IPS-15b (cell line): ENCODE measurements around the gene CACNA1G.

Source experiments
- H3K27me3 ChIP-seq: one replicate; pipeline ENCODE4 v1.6.1; 2013; ENCODE audit warnings: low read length; ENCODE audit not compliant: control insufficient read depth, insufficient read depth
- H3K36me3 ChIP-seq: one replicate; pipeline ENCODE4 v1.6.1; 2013; ENCODE audit warnings: low read length; ENCODE audit not compliant: control insufficient read depth, insufficient read depth
- H3K4me1 ChIP-seq: one replicate; pipeline ENCODE4 v1.6.1; 2013; ENCODE audit warnings: mild to moderate bottlenecking, low read length; ENCODE audit not compliant: control insufficient read depth, insufficient read depth
- H3K4me3 ChIP-seq: one replicate; pipeline ENCODE4 v1.5.1; 2013; ENCODE audit warnings: low read depth, low read length
- H3K9ac ChIP-seq: one replicate; pipeline ENCODE4 v1.6.1; 2013; ENCODE audit warnings: low read depth, mild to moderate bottlenecking, low read length
- H3K9me3 ChIP-seq: one replicate; pipeline ENCODE4 v1.6.1; 2013; ENCODE audit warnings: mild to moderate bottlenecking, low read length; ENCODE audit not compliant: control insufficient read depth, insufficient read depth

The CACNA1G gene

GRCh38 chr17:50534979-50535326, 25.6 kb upstream of the CACNA1G start:
- Histone ChIP-seq H3K9ac (no peak overlapping the region), H3K36me3 (no peaks in the 10 kb centered on the region), H3K4me1 (peaks cover 12% of the 10 kb centered on the region), H3K27me3 (peaks cover 34% of the 10 kb centered on the region), H3K4me3 (no peak overlapping the region), H3K9me3 (no peaks in the 10 kb centered on the region)

- H3K4me1 ChIP-seq = peaks cover 15% of the 10 kb centered on the region
- H3K9me3 ChIP-seq = no peaks in the 10 kb centered on the region
- H3K4me3 ChIP-seq = no peak overlapping the region
- H3K36me3 ChIP-seq = no peaks in the 10 kb centered on the region
- H3K9ac ChIP-seq = no peak overlapping the region
- H3K27me3 ChIP-seq = peaks cover 34% of the 10 kb centered on the region
Observed at GRCh38 chr17:50535407-50535806, 25.1 kb upstream of the CACNA1G start.

DNA sequence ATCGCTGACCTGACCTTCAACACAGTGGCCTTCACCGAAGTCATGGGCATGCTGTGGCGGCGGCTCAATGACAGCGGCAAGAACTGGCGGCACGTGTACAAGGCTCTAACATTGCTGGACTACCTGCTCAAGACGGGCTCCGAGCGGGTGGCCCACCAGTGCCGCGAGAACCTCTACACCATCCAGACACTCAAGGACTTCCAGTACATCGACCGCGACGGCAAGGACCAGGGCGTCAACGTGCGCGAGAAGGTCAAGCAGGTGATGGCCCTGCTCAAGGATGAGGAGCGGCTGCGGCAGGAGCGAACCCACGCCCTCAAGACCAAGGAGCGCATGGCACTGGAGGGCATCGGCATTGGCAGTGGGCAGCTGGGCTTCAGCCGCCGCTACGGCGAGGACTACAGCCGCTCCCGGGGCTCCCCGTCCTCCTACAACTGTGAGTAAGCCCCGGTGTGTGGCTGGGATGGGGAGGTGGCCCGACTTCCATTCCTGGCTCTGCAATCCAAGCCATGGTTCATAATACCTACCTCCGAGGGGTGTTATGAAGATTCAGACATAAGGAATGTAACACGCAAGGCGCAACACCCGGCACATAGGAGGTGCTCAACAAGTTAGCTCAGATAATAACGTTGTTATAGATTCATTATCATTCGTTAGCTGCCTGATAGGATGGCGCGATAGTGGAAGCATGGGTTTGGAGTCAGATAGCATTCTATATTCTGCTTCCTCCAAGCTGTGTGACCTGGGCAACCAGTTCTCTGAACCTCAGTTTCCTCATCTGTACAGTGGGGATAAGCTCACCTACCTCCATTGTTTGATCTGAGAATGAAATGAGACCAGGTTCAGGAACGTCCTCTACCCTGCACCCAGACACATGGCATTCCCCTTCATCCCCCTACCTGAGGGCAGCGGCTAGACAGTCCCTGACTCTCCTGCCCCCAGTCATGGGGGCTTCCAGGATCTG, 23.6 kb upstream of the CACNA1G start:
- peaks cover 14% of the 10 kb centered on the region for H3K4me1 ChIP-seq
- H3K9ac ChIP-seq = no peak overlapping the region
- no peak overlapping the region for H3K4me3 ChIP-seq
- H3K36me3 ChIP-seq = no peaks in the 10 kb centered on the region
- peaks cover 34% of the 10 kb centered on the region for H3K27me3 ChIP-seq
- H3K9me3 ChIP-seq = no peaks in the 10 kb centered on the region

DNA sequence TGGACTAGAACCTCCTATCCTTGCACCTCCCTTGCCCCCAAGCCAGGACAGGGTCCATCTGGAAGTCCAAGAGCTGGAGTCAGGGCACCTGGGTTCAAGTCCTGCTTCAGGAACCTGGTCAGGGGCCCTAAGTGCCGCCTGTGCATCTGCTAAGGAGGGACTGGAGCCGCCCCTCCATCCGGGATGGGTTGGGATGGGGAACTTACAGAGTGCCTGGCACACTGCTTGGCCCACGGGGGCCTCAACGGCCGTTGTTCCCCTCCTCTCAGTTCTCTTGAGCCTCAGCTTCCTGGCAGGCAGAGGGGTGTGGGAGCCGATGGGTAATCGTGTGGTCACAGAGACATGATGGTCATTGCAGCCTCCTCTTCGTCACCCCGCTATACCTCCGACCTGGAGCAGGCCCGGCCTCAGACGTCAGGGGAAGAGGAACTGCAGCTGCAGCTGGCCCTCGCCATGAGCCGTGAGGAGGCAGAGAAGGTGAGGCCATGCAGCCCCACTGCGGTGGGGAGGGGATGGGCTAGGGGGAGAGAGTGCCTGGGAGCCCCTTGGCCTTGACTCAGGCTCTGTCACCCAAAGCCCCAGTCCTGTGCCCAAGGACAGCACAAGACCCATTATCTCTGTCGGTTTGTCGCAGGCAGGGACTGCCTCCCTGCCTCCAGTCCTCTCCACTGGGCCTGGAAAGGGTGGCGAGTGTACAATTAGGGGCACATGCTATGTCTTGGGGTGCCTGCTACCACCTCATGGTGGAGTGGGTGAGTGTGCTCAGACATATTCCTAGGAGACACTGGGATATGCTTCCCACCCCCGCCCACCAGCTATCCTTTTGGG, 22.6 kb upstream of the CACNA1G start:
- Histone ChIP-seq H3K27me3 (peaks cover 26% of the 10 kb centered on the region), H3K9ac (no peak overlapping the region), H3K4me1 (peaks cover 15% of the 10 kb centered on the region), H3K36me3 (no peaks in the 10 kb centered on the region), H3K9me3 (no peaks in the 10 kb centered on the region), H3K4me3 (no peak overlapping the region)

DNA sequence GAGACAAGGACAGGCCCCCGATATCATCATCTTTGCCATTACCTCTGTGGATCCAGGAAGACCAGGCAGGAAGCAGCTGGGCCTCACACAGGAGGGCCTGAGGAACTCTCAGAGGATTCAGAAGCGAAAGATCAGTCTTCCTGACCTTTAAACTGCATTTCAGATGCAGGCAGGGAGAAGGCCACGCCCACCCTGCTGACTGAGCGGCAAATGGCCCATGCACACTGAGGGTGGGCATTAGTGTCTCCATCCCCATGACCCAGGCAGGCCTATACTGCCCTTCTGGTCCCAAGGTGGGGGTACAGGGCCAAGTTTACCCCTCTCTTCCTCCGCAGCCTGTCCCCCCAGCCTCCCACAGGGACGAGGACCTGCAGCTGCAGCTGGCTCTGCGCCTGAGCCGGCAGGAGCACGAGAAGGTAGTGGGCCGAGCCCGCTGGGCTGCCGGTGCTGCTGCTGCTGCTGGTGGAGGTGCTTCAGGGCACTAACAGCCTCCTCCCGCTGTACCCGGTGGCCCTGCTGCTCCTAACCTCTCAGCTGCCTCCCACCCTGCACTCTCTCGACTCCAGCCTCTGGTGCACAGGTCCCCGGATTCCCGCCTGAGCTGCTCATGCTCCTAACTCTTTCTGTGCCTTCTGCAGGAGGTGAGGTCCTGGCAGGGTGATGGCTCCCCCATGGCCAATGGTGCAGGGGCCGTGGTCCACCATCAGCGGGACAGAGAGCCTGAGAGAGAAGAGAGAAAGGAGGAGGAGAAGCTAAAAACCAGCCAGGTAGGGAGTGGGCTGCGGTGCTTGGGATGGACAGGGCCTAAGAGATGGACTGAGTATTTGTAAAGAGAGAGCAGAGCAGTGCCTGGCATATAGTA, 21.7 kb upstream of the CACNA1G start:
- H3K36me3 ChIP-seq = no peaks in the 10 kb centered on the region
- H3K27me3 ChIP-seq = peaks cover 21% of the 10 kb centered on the region
- no peak overlapping the region for H3K9ac ChIP-seq
- H3K4me3 ChIP-seq = no peak overlapping the region
- peaks cover 10% of the 10 kb centered on the region for H3K4me1 ChIP-seq
- no peaks in the 10 kb centered on the region for H3K9me3 ChIP-seq

- Histone ChIP-seq H3K4me3 (no peak overlapping the region), H3K9me3 (no peaks in the 10 kb centered on the region), H3K27me3 (peaks cover 13% of the 10 kb centered on the region), H3K4me1 (peaks cover 10% of the 10 kb centered on the region), H3K36me3 (no peaks in the 10 kb centered on the region), H3K9ac (no peak overlapping the region)
Observed at GRCh38 chr17:50539762-50540559, 20.6 kb upstream of the CACNA1G start.

DNA sequence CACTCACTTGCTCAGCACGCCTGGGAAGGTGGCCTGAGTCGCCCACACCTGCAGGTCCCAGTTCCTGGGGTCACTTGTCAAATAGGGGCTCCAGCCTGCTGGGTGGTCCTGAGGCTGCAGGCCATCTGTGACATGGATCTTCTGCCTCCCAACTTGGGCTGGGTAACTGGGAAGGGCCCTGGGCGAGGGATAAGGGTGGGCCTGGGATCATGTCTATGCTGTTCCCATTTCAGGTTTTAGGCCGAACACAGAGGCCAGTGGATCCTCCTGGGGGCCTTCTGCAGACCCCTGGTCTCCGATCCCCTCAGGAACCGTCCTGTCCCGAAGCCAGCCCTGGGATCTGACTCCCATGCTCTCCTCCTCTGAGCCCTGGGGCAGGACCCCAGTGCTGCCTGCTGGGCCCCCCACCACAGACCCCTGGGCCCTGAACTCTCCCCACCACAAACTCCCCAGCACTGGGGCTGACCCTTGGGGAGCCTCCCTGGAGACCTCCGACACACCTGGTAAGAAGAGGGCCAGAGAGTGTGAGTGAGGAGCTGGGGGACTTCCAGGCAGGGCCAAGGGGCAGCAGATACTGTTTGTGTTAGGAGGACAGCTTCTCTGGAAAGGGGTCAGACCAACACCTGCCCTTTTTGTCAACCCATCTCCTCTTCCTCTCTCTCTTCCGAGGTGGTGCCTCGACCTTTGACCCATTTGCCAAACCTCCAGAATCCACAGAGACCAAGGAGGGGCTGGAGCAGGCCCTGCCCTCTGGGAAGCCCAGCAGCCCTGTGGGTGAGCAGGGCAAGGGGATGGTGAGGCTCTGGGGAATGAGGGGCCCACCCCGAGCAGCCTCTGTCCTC, 19.7 kb upstream of the CACNA1G start:
- peak overlapping the region; percentile 13 for H3K9ac ChIP-seq
- H3K4me3 ChIP-seq = peak overlapping the region; percentile 56
- no peaks in the 10 kb centered on the region for H3K9me3 ChIP-seq
- peaks cover 10% of the 10 kb centered on the region for H3K4me1 ChIP-seq
- H3K27me3 ChIP-seq = peaks cover 13% of the 10 kb centered on the region
- no peaks in the 10 kb centered on the region for H3K36me3 ChIP-seq

DNA sequence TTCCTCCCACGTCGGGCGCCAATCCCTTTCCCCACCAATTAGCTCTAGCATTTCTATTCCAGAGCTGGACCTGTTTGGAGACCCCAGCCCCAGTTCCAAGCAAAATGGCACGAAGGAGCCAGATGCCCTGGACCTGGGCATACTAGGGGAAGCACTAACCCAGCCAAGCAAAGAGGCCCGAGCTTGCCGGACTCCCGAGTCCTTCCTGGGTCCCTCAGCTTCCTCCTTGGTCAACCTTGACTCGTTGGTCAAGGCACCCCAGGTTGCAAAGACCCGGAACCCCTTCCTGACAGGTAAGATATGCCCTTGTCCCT, 19.2 kb upstream of the CACNA1G start:
- no peaks in the 10 kb centered on the region for H3K36me3 ChIP-seq
- peak overlapping the region; percentile 13 for H3K9ac ChIP-seq
- peaks cover 13% of the 10 kb centered on the region for H3K27me3 ChIP-seq
- no peaks in the 10 kb centered on the region for H3K9me3 ChIP-seq
- H3K4me1 ChIP-seq = peaks cover 10% of the 10 kb centered on the region
- H3K4me3 ChIP-seq = peak overlapping the region; percentile 56

DNA sequence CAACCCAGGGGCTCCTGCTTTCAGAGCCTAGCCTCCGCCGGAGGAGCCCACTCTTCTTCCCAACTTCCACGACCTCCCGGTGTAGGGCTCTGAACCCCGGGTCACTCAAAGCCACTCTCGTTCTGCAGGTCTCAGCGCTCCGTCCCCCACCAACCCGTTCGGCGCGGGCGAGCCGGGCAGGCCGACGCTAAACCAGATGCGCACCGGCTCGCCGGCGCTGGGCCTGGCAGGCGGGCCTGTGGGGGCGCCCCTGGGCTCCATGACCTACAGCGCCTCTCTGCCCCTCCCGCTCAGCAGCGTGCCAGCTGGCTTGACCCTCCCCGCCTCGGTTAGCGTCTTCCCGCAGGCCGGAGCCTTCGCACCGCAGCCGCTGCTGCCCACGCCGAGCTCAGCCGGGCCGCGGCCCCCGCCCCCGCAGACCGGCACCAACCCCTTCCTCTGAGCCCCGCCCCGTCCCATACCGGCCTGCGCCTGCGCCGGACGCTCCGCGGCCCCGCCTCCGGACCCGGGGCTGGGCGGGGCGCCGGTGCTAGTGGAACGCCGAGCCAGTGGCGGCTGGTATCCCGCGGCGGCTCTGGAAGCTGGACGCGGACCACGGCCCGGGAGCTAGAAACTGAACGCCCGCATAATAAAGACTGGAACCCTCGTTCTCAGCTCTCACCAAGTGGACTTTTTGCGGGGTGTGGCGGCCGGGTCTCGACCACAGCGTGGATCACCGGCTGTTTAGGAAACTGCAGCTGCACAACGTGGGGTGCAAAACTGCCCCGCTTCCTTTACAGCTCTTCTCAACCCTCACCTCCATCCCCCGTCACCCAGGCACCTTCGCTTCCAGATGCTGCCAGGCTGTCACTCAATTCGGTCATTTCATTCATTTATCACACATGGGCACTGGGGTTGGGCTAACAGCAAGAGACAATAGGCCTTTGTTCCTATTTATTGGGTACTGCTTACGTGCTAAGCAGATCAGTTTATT, 18.5 kb upstream of the CACNA1G start:
- Histone ChIP-seq H3K4me1 (peaks cover 10% of the 10 kb centered on the region), H3K9ac (peak overlapping the region; percentile 13)

More for the DNA sequence above, 18.5 kb upstream of the CACNA1G start:
- H3K4me3 ChIP-seq = peak overlapping the region; percentile 84
- H3K27me3 ChIP-seq = peaks cover 13% of the 10 kb centered on the region
- no peaks in the 10 kb centered on the region for H3K36me3 ChIP-seq
- H3K9me3 ChIP-seq = no peaks in the 10 kb centered on the region
